Left lung (tissue), 10 donors: ENCODE results near the gene DIRAS1. TPM values are rescaled to one million over a fixed set of nuclear protein-coding genes. Genes with fewer than 3 reads are reported as not detected.

ENCODE experiments used
- ATAC-seq: fragments of 200-7000 bp; cut with Tn5 transposase; one replicate; pipeline ENCODE4 v1.9.1; 2020; ENCODE audit warnings: moderate library complexity
- DNase-seq, 4 donors: peaks; one replicate each; pipeline ENCODE4 v3.0.0-alpha.2; 2013 to 2020
- H3K27ac ChIP-seq, 2 donors: fragments of 200-600 bp; sonication (generic) in 1 of 2; one replicate each; pipeline versions ENCODE4 v1.5.0 to v1.8.0; 2020 to 2021
- H3K27me3 ChIP-seq, 2 donors: fragments of 200-600 bp; sonication (generic) in 1 of 2; one replicate each; pipeline versions ENCODE4 v1.5.0 to v1.8.0; 2020 to 2021
- H3K36me3 ChIP-seq, 2 donors: fragments of 200-600 bp; sonication (generic) in 1 of 2; one replicate each; pipeline versions ENCODE4 v1.5.0 to v1.8.0; 2020 to 2021
- H3K4me1 ChIP-seq, 2 donors: fragments of 200-600 bp; one replicate each; pipeline ENCODE4 v1.8.0; 2021
- H3K4me3 ChIP-seq, 2 donors: fragments of 200-600 bp; sonication (generic) in 1 of 2; one replicate each; pipeline versions ENCODE4 v1.5.0 to v1.8.0; 2020 to 2021; ENCODE audit warnings: mild to moderate bottlenecking in 1 of 2
- H3K9me3 ChIP-seq, 2 donors: fragments of 200-600 bp; sonication (generic) in 1 of 2; one replicate each; pipeline versions ENCODE4 v1.5.0 to v1.8.0; 2020 to 2021
- CTCF ChIP-seq, 2 donors: fragments of 200-600 bp; sonication (generic) in 1 of 2; IDR thresholded peaks; one replicate each; pipeline versions ENCODE4 v1.5.0 to v1.8.0; 2021; ENCODE audit warnings: antibody characterized with exemption in 2 of 2
- intact Hi-C, 2 donors: fragments of 100-400 bp; cut with DNase I; formaldehyde crosslinking; loops; one replicate each; pipeline versions ENCODE4 v1.11.2 to v1.14.2; 2022
- polyA plus RNA-seq, 6 donors: library from polyadenylated mRNA; unstranded; fragments of 120-200 nt; gene quantifications; one replicate each; pipeline ENCODE4 v1.2.1, GENCODE V29; 2013; ENCODE audit not compliant: insufficient read length in 6 of 6
- total RNA-seq, 2 donors: library from RNA; stranded (reverse); fragmentation: NEBNext Ultra II Directional; extraction: Animal tissue kit (Norgen Biotek cat#: 25700); gene quantifications; one replicate each; pipeline ENCODE4 v1.2.1, GENCODE V29; 2021
- donor health status: DM: no; HTN: yes; CAD: no.
- donor health status: DM: no; HTN: no; CAD: no.

DIRAS1 gene
- total and polyA plus RNA-seq, 8 donors: 0.71 to 4.1 (median 1.5) TPM

DNA sequence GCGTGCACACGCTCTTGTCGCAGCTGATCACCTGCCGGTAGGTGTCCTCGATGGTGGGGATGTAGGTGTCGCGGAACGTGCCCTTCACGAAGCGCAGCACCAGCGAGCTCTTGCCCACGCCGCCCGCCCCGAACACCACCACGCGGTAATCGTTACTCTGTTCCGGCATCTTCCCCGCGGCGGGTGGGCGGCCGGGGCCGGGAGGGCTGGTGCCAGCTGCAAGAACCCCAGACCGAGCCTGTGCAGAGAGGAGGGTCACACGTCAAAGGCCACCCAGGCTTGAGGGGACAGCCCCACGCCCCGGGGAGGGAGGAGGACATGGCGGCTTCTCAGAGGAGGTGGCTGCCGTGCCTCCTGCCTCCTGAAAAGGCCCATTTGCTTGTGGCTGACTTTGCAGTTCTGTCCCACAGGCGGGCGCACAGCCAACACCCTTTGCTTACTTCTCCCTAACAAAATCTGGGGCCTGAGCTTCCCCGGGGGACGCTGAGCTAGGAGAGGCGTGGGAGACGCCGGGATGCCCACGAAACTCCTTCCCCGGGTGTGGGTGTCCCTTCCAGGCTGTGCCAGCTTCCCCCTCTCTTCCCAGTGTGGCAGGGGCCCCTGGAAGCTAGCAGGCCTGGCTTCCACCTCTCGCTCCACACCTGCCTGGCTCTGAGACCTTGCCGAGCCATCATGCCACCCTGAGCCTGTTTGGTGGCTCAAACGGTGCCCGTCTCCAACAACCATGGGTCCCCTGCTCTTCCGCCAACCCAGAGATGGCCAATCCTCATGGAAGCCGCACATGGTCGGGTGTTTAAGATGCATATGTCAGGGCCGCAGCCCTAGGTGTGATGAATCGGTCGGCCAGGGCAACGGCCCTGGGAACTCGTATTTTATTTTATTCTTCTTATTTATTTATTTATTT is 3.3 kb downstream of the DIRAS1 start:
- Histone ChIP-seq H3K4me1 (peaks cover 2 to 8% of the 10 kb centered on the region in 2 donors), H3K36me3 (no peaks in the 10 kb centered on the region), H3K27ac (no peak overlapping the region), H3K4me3 (no peak overlapping the region), H3K9me3 (peaks cover 0 to 10% of the 10 kb centered on the region in 2 donors), H3K27me3 (peaks cover 22 to 61% of the 10 kb centered on the region in 2 donors)
- ATAC-seq: no peak
- intact Hi-C loops: no loop called here
- DNase-seq: no peak
- TF ChIP-seq CTCF (IDR thresholded peaks at IDR 0.05): no peak

- H3K36me3 ChIP-seq: no peaks in the 10 kb centered on the region
- intact Hi-C loops: no loop called here
- peaks cover 19 to 52% of the 10 kb centered on the region in 2 donors for H3K27me3 ChIP-seq
- peaks cover 2 to 8% of the 10 kb centered on the region in 2 donors for H3K4me1 ChIP-seq
- H3K4me3 ChIP-seq: no peak overlapping the region
- ATAC-seq: no peak
- no peak for TF ChIP-seq CTCF (IDR thresholded peaks at IDR 0.05)
- H3K27ac ChIP-seq: no peak overlapping the region
- DNase-seq: no peak
- H3K9me3 ChIP-seq: peaks cover 0 to 10% of the 10 kb centered on the region in 2 donors
Measured at GRCh38 chr19:2716722-2717637, 4.2 kb downstream of the DIRAS1 start.

GRCh38 chr19:2716275-2716650 is 4.9 kb downstream of the DIRAS1 start:
- H3K4me3 ChIP-seq: no peak overlapping the region
- no peak for DNase-seq
- intact Hi-C loops: no loop called here
- peaks cover 13 to 45% of the 10 kb centered on the region in 2 donors for H3K27me3 ChIP-seq
- no peak for TF ChIP-seq CTCF (IDR thresholded peaks at IDR 0.05)
- H3K9me3 ChIP-seq: peaks cover 0 to 10% of the 10 kb centered on the region in 2 donors
- H3K4me1 ChIP-seq: peaks cover 2 to 8% of the 10 kb centered on the region in 2 donors
- H3K36me3 ChIP-seq: no peaks in the 10 kb centered on the region
- H3K27ac ChIP-seq: no peak overlapping the region
- ATAC-seq: no peak

DNA sequence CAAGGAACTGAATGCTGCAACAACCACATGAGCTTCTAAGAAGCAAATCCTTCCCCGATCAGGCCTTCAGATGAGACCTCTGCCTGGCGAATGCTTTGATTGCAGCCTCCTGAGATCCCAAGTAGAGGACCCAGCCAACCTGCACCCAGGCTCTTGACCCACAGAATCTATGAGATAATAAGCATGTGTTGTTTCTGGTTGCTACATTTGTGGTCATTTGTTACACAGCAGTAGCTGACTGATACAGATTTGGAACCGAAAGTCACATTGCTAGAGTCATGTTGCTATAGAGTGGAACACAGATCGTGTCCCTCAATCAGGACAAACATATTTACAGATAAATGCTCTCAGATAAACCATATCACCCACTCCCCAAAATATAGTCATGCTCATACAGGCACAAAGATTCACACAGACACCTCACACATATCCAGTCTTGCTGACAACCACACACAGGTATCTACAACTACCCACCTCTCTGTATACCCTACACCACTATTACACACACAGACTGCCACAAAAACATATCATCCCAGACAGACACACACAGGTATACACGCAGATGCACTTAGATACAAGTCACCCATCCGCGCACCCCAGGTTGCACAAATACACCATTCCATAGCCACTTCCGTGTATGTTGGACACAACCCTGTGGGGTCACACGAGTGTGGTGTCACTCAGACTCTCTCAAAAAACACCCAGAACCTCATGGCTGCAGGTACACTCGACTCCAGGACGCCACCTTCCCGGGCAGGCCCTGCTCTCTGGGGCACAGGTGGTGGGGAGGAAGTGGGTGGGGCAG is 5.5 kb downstream of the DIRAS1 start:
- peaks cover 9 to 45% of the 10 kb centered on the region in 2 donors for H3K27me3 ChIP-seq
- TF ChIP-seq CTCF (IDR thresholded peaks at IDR 0.05): no peak
- intact Hi-C loops: no loop called here
- peaks cover 2 to 8% of the 10 kb centered on the region in 2 donors for H3K4me1 ChIP-seq
- no peaks in the 10 kb centered on the region for H3K36me3 ChIP-seq
- H3K4me3 ChIP-seq: no peak overlapping the region
- H3K9me3 ChIP-seq: peaks cover 0 to 10% of the 10 kb centered on the region in 2 donors
- no peak for DNase-seq
- no peak overlapping the region for H3K27ac ChIP-seq
- ATAC-seq: no peak
